Activated naive CD4-positive, alpha-beta T cell treated with anti-CD3 and anti-CD28 coated beads for 36 hours (primary cell): ENCODE results near the gene THUMPD2. TPM values are rescaled to one million over a fixed set of nuclear protein-coding genes. Genes with fewer than 3 reads are reported as not detected.

Experiments
- CTCF ChIA-PET: fragments of 350-600 bp; sonication (Branson Sonifier 250); formaldehyde crosslinking; loops from one replicate; lab custom pipeline; 2021; ENCODE audit warnings: antibody characterized with exemption; lab: Charles Lee
- DNase-seq: peaks from one replicate; pipeline ENCODE4 v3.0.0-alpha.2; 2020
- H3K27ac Mint-ChIP-seq: one replicate; pipeline ENCODE4 v1.8.0; 2021; ENCODE audit warnings: mild to moderate bottlenecking, mixed read lengths
- H3K27me3 Mint-ChIP-seq: one replicate; pipeline ENCODE4 v1.8.0; 2021; ENCODE audit warnings: low read depth, mixed read lengths
- H3K36me3 Mint-ChIP-seq: one replicate; pipeline ENCODE4 v1.8.0; 2021; ENCODE audit warnings: low read depth, mixed read lengths
- H3K4me1 Mint-ChIP-seq: one replicate; pipeline ENCODE4 v1.8.0; 2021; ENCODE audit warnings: low read depth, mixed read lengths
- H3K4me3 Mint-ChIP-seq: one replicate; pipeline ENCODE4 v1.8.0; 2021; ENCODE audit warnings: mild to moderate bottlenecking, moderate library complexity, mixed read lengths
- H3K9me3 Mint-ChIP-seq: one replicate; pipeline ENCODE4 v1.8.0; 2021; ENCODE audit warnings: mixed read lengths
- intact Hi-C: fragments of 100-400 bp; cut with micrococcal nuclease; formaldehyde crosslinking; loops from one replicate; pipeline ENCODE4 v1.15.1; 2023
- total RNA-seq, 2 experiments: library from RNA; stranded (reverse); gene quantifications; one replicate each; pipeline ENCODE4 v1.2.3, GENCODE V29; 2021

Gene THUMPD2
- total RNA-seq, 2 experiments from 2014 or later, result 13.6 to 13.8 TPM

GRCh38 chr2:39689272-39689841, 89.7 kb downstream of the THUMPD2 start:
- Mint-ChIP-seq H3K4me3 (no peak overlapping the region), H3K27me3 (peaks cover 35% of the 10 kb centered on the region), H3K36me3 (no peaks in the 10 kb centered on the region), H3K9me3 (peaks cover 5% of the 10 kb centered on the region), H3K27ac (no peak overlapping the region), H3K4me1 (no peaks in the 10 kb centered on the region)
- DNase-seq, result no peak
- intact Hi-C loops, result no loop called here
- CTCF ChIA-PET, result interaction anchor here (1.2 kb wide), 1 partner anchor 10 kb away, joined by 3 read pairs; no protein-coding TSS in a partner anchor

GRCh38 chr2:39688181-39688580, 90.9 kb downstream of the THUMPD2 start:
- no peaks in the 10 kb centered on the region for H3K4me1 Mint-ChIP-seq
- no peak overlapping the region for H3K4me3 Mint-ChIP-seq
- H3K9me3 Mint-ChIP-seq, result peaks cover 5% of the 10 kb centered on the region
- CTCF ChIA-PET, result no interaction called here
- H3K36me3 Mint-ChIP-seq, result no peaks in the 10 kb centered on the region
- intact Hi-C loops, result no loop called here
- H3K27ac Mint-ChIP-seq, result no peak overlapping the region
- peaks cover 33% of the 10 kb centered on the region for H3K27me3 Mint-ChIP-seq
- DNase-seq, result no peak

GRCh38 chr2:39686456-39686855, 92.6 kb downstream of the THUMPD2 start:
- Mint-ChIP-seq H3K27ac (no peak overlapping the region), H3K4me3 (no peak overlapping the region), H3K4me1 (no peaks in the 10 kb centered on the region), H3K36me3 (no peaks in the 10 kb centered on the region), H3K27me3 (peaks cover 34% of the 10 kb centered on the region), H3K9me3 (peaks cover 5% of the 10 kb centered on the region)
- no peak for DNase-seq
- intact Hi-C loops, result no loop called here
- CTCF ChIA-PET, result no interaction called here

Other genes with a start within 250 kb of the THUMPD2 start
- gene TMEM178A, start 113.3 kb downstream of the THUMPD2 start, total RNA-seq, result under 1 TPM; 0.25 to 0.55 TPM